CD14-positive monocyte (primary cell): Measurements from ENCODE around the gene CNKSR2. TPM values are rescaled to one million over a fixed set of nuclear protein-coding genes. Genes with fewer than 3 reads are reported as not detected.

Experiments
- DNase-seq, 3 donors: peaks; one replicate each; pipeline ENCODE4 v3.0.0-alpha.2; 2011 to 2022
- H2AFZ ChIP-seq: 2 replicates; pipeline ENCODE4 v1.6.0; 2012; ENCODE audit warnings: mild to moderate bottlenecking, low read depth, low read length, inconsistent platforms; ENCODE audit not compliant: insufficient read depth, poor library complexity, severe bottlenecking
- H3K27ac ChIP-seq, 2 donors: 1 replicate in 1 of 2; 2 replicates in 1 of 2; pipeline ENCODE4 v1.5.1; 2012 to 2013; ENCODE audit warnings: low read length in 2 of 2, control low read depth in 1 of 2, inconsistent platforms in 1 of 2, low read depth in 1 of 2, mild to moderate bottlenecking in 1 of 2
- H3K27me3 ChIP-seq, 2 donors: one replicate each; pipeline versions ENCODE4 v1.6.0 to v1.6.1; 2011 to 2013; ENCODE audit warnings: low read length in 2 of 2; ENCODE audit not compliant: control insufficient read depth in 2 of 2, insufficient read depth in 2 of 2
- H3K36me3 ChIP-seq, 2 donors: replicated peaks in 1 of 2; 1 replicate in 1 of 2; 2 replicates in 1 of 2; pipeline versions ENCODE4 v1.5.1 to v1.6.1; 2012 to 2013; ENCODE audit warnings: low read length in 2 of 2, control low read depth in 1 of 2, inconsistent platforms in 1 of 2, mild to moderate bottlenecking in 1 of 2; ENCODE audit not compliant: insufficient read depth in 2 of 2, control insufficient read depth in 1 of 2
- H3K4me1 ChIP-seq, 2 donors: 1 replicate in 1 of 2; 2 replicates in 1 of 2; pipeline versions ENCODE4 v1.5.1 to v1.6.1; 2012 to 2013; ENCODE audit warnings: low read length in 2 of 2, control low read depth in 1 of 2, inconsistent platforms in 1 of 2, mild to moderate bottlenecking in 1 of 2, moderate library complexity in 1 of 2; ENCODE audit not compliant: insufficient read depth in 2 of 2, control insufficient read depth in 1 of 2
- H3K4me2 ChIP-seq: replicated peaks from 2 replicates; pipeline ENCODE3; 2012; ENCODE audit warnings: low read length, moderate library complexity, mild to moderate bottlenecking; ENCODE audit not compliant: poor library complexity, severe bottlenecking; ENCODE audit errors: extremely low read depth
- H3K4me3 ChIP-seq, 3 experiments: fragments of 200-600 bp in 1 of 3; sonication (generic) in 1 of 3; replicated peaks in 1 of 3; 1 replicate in 2 of 3; 2 replicates in 1 of 3; pipeline ENCODE4 v1.5.1; 2011 to 2013; ENCODE audit warnings: low read length in 3 of 3, mild to moderate bottlenecking in 3 of 3, control low read depth in 2 of 3, low read depth in 2 of 3, inconsistent platforms in 1 of 3, moderate library complexity in 1 of 3
- H3K79me2 ChIP-seq: 2 replicates; pipeline ENCODE4 v1.6.0; 2012; ENCODE audit warnings: mild to moderate bottlenecking, control low read depth, inconsistent platforms, low read length, moderate library complexity; ENCODE audit not compliant: insufficient read depth
- H3K9ac ChIP-seq: 2 replicates; pipeline ENCODE4 v1.6.0; 2017; ENCODE audit warnings: low read length, mild to moderate bottlenecking; ENCODE audit not compliant: insufficient read depth, poor library complexity, severe bottlenecking
- H3K9me3 ChIP-seq, 2 donors: replicated peaks in 1 of 2; 1 replicate in 1 of 2; 2 replicates in 1 of 2; pipeline versions ENCODE4 v1.5.1 to v1.6.1; 2012 to 2013; ENCODE audit warnings: low read length in 2 of 2, control low read depth in 1 of 2; ENCODE audit not compliant: control insufficient read depth in 1 of 2, insufficient read depth in 1 of 2
- H4K20me1 ChIP-seq: 2 replicates; pipeline ENCODE4 v1.6.0; 2012; ENCODE audit warnings: mild to moderate bottlenecking, low read length, control low read depth, moderate library complexity; ENCODE audit not compliant: insufficient read depth
- H3K27ac Mint-ChIP-seq, 7 donors: one replicate each; pipeline ENCODE4 v1.8.0; 2020; ENCODE audit warnings: mild to moderate bottlenecking in 7 of 7, mixed read lengths in 7 of 7, moderate library complexity in 6 of 7, inconsistent platforms in 2 of 7
- H3K27me3 Mint-ChIP-seq, 3 donors: one replicate each; pipeline ENCODE4 v1.8.0; 2021 to 2022; ENCODE audit warnings: low read depth in 3 of 3, mild to moderate bottlenecking in 3 of 3, mixed read lengths in 3 of 3, moderate library complexity in 3 of 3, inconsistent platforms in 1 of 3
- H3K36me3 Mint-ChIP-seq, 2 donors: one replicate each; pipeline ENCODE4 v1.8.0; 2020; ENCODE audit warnings: mixed read lengths in 2 of 2, inconsistent platforms in 1 of 2, mild to moderate bottlenecking in 1 of 2
- H3K4me1 Mint-ChIP-seq: one replicate; pipeline ENCODE4 v1.8.0; 2020; ENCODE audit warnings: mild to moderate bottlenecking, mixed read lengths
- H3K4me3 Mint-ChIP-seq, 2 donors: one replicate each; pipeline ENCODE4 v1.8.0; 2020; ENCODE audit warnings: mild to moderate bottlenecking in 2 of 2, mixed read lengths in 2 of 2, moderate library complexity in 1 of 2
- H3K9me3 Mint-ChIP-seq, 7 donors: one replicate each; pipeline ENCODE4 v1.8.0; 2020 to 2022; ENCODE audit warnings: mixed read lengths in 7 of 7, mild to moderate bottlenecking in 6 of 7, moderate library complexity in 6 of 7, inconsistent platforms in 2 of 7
- WGBS: methylation state at CpG from one replicate; pipeline ENCODE4 v1.1.5; 2013; ENCODE audit warnings: missing lambda C conversion rate; ENCODE audit not compliant: insufficient coverage; 5-methylcytosine and 5-hydroxymethylcytosine counted together
- intact Hi-C, 2 donors: fragments of 100-400 bp; cut with micrococcal nuclease; formaldehyde crosslinking; loops; one replicate each; pipeline versions ENCODE4 v1.15.0 to v1.15.1; 2023
- polyA plus RNA-seq, 3 donors: library from polyadenylated mRNA; depleted of rRNA in 1 of 3; unstranded in 2 of 3; stranded (reverse) in 1 of 3; fragments of 300-500 nt in 2 of 3; fragments of >200 nt in 1 of 3; fragmentation: Illumina TruSeq in 2 of 3; gene quantifications; 1 replicate in 2 of 3; 2 replicates in 1 of 3; pipeline ENCODE4 v1.2.3, GENCODE V29; 2012 to 2021
- TF ChIP-seq, protein P1 (sequence below): fragments of 200-600 bp; IDR thresholded peaks from one replicate; pipeline ENCODE4 v1.8.0; 2022; ENCODE audit warnings: antibody characterized with exemption, mild to moderate bottlenecking

CNKSR2 gene
- polyA plus RNA-seq, 3 donors = 0.12 TPM; not detected in 2

DNA sequence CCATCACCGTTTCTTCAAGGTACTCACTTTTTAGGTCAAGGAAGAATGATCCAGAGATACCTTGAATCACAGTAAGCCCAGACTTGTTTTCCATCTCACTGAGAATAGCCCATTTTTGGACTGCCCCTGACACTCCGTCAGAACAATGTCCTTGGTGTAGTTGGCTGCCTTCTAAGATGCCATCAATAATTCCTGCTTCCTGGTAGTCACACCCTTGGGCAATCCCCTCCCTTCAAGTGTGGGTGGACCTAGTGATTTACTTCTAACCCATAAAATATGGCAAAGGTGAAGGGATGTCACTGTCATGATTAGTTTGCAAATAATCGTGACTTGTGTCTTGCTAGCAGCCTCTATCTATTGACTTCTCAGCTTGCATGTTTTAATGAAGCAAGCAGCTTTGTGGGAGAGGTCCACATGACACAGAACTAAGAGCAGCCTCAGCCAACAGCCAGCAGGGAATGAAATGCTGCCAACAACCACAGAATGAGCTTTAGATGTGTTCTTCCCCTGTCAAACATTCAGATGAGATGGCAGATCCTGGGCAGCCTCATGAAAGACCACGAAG, 303.9 kb downstream of the CNKSR2 start:
- Histone ChIP-seq H3K79me2 (no peaks in the 10 kb centered on the region), H4K20me1 (no peaks in the 10 kb centered on the region), H3K9me3 (no peaks in the 10 kb centered on the region), H3K9ac (no peak overlapping the region), H3K27ac (no peak overlapping the region), H3K4me2 (no peak overlapping the region), H3K36me3 (no peaks in the 10 kb centered on the region), H3K4me1 (no peaks in the 10 kb centered on the region), H2AFZ (no peak overlapping the region), H3K27me3 (no peaks in the 10 kb centered on the region), H3K4me3 (no peak overlapping the region)
- peaks cover 0 to 6% (median 0%) of the 10 kb centered on the region in 3 donors for H3K27me3 Mint-ChIP-seq
- DNase-seq = no peak
- no peaks in the 10 kb centered on the region for H3K4me1 Mint-ChIP-seq
- H3K9me3 Mint-ChIP-seq = peaks cover 0 to 5% (median 2%) of the 10 kb centered on the region in 7 donors
- H3K36me3 Mint-ChIP-seq = no peaks in the 10 kb centered on the region
- H3K27ac Mint-ChIP-seq = peak overlapping the region in 1 of 7 donors; percentile 36
- WGBS = no CpG with 5 or more reads among the region's 4 CpGs
- TF ChIP-seq, protein P1, sequence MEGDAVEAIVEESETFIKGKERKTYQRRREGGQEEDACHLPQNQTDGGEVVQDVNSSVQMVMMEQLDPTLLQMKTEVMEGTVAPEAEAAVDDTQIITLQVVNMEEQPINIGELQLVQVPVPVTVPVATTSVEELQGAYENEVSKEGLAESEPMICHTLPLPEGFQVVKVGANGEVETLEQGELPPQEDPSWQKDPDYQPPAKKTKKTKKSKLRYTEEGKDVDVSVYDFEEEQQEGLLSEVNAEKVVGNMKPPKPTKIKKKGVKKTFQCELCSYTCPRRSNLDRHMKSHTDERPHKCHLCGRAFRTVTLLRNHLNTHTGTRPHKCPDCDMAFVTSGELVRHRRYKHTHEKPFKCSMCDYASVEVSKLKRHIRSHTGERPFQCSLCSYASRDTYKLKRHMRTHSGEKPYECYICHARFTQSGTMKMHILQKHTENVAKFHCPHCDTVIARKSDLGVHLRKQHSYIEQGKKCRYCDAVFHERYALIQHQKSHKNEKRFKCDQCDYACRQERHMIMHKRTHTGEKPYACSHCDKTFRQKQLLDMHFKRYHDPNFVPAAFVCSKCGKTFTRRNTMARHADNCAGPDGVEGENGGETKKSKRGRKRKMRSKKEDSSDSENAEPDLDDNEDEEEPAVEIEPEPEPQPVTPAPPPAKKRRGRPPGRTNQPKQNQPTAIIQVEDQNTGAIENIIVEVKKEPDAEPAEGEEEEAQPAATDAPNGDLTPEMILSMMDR = no peak
- H3K4me3 Mint-ChIP-seq = no peak overlapping the region
- intact Hi-C loops = no loop called here

DNA sequence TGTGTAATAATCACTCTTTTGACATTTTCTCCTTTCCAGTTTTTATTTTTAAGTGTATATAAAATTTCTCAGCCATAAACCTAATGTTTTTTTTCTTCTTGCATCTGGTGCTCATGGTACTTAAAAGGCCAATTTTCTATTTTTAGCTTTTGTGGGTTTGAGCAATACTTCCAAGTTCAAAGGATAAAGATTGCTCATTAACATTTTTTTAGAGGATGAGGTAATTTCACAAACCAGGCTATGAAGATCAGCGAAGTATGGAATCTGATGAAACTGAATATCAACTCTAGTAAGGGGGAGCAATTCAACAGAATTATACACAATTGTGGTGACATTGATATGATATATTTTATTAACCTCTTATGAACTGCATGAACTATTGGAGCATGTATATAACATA, 309.7 kb downstream of the CNKSR2 start:
- no peak overlapping the region for H3K4me3 Mint-ChIP-seq
- Histone ChIP-seq H3K9me3 (no peaks in the 10 kb centered on the region), H3K4me2 (no peak overlapping the region), H3K27ac (no peak overlapping the region), H2AFZ (no peak overlapping the region), H3K4me1 (no peaks in the 10 kb centered on the region), H4K20me1 (no peaks in the 10 kb centered on the region), H3K36me3 (no peaks in the 10 kb centered on the region), H3K27me3 (no peaks in the 10 kb centered on the region), H3K9ac (no peak overlapping the region), H3K79me2 (no peaks in the 10 kb centered on the region), H3K4me3 (no peak overlapping the region)
- no peak for DNase-seq
- H3K4me1 Mint-ChIP-seq = no peaks in the 10 kb centered on the region
- peaks cover 1 to 5% (median 4%) of the 10 kb centered on the region in 3 donors for H3K27me3 Mint-ChIP-seq
- no peaks in the 10 kb centered on the region for H3K36me3 Mint-ChIP-seq
- no peak overlapping the region for H3K27ac Mint-ChIP-seq
- intact Hi-C loops = no loop called here
- WGBS = no CpG with 5 or more reads among the region's 1 CpG
- peaks cover 0 to 7% (median 3%) of the 10 kb centered on the region in 7 donors for H3K9me3 Mint-ChIP-seq
- TF ChIP-seq, protein P1 = no peak
